HCT116 (cell line): ENCODE results near the gene EHD4. TPM values are rescaled to one million over a fixed set of nuclear protein-coding genes. Genes with fewer than 3 reads are reported as not detected.

Source experiments
- ATAC-seq: fragments of 200-7000 bp; cut with Tn5 transposase; 2 replicates; pipeline ENCODE4 v1.9.1; 2020; ENCODE audit warnings: mild to moderate bottlenecking, moderate library complexity
- BruUV-seq: library from RNA; stranded (reverse); fragments of 400-500 nt; replicated peaks from 2 replicates; lab custom pipeline; 2021; lab: Mats Ljungman, UMichigan
- CTCF ChIA-PET: fragments of 300-600 bp; sonication (Branson Sonifier 250); formaldehyde crosslinking; loops from one replicate; lab custom pipeline; 2021; ENCODE audit warnings: antibody characterized with exemption; lab: Charles Lee
- POLR2A ChIA-PET: fragments of 300-600, 350-600 bp; sonication (Branson Sonifier 250); formaldehyde crosslinking; loops from one replicate; lab custom pipeline; 2021; ENCODE audit warnings: antibody characterized with exemption; lab: Charles Lee
- RAD21 ChIA-PET, 2 experiments: fragments of 300-600 bp; sonication (Branson Sonifier 250); formaldehyde crosslinking; loops; one replicate each; lab custom pipeline; 2023; ENCODE audit warnings: low total read pairs in 2 of 2; ENCODE audit not compliant: uncharacterized antibody in 2 of 2, unreplicated experiment in 2 of 2, low non-redundant PET in 1 of 2; lab: Charles Lee
- DNase-seq: peaks from one replicate; pipeline ENCODE4 v3.0.0-alpha.2; 2010; ENCODE audit warnings: low read depth, low spot score
- H2AFZ ChIP-seq: fragments of 200-600 bp; shearing (Covaris generic), sonication (generic); 2 replicates; pipeline ENCODE4 v1.6.1; 2017; ENCODE audit warnings: low read depth, mixed run types, mixed read lengths, antibody characterized with exemption, low read length; ENCODE audit not compliant: poor library complexity, severe bottlenecking
- H3K27ac ChIP-seq: 2 replicates; pipeline ENCODE4 v1.5.1; 2012; ENCODE audit warnings: low read depth, low read length
- H3K27me3 ChIP-seq: fragments of 200-600 bp; sonication (generic); 2 replicates; pipeline ENCODE4 v1.6.1; 2016; ENCODE audit warnings: mixed run types, low read length, mixed read lengths; ENCODE audit not compliant: insufficient read depth
- H3K36me3 ChIP-seq, 2 experiments: fragments of 200-500 bp in 1 of 2; fragments of 200-600 bp in 1 of 2; sonication (Bioruptor generic) in 1 of 2; sonication (generic) in 1 of 2; 2 replicates each; pipeline versions ENCODE4 v1.5.1 to v1.6.1; 2014 to 2016; ENCODE audit warnings: low read length in 2 of 2, inconsistent platforms in 1 of 2, mixed read lengths in 1 of 2, mixed run types in 1 of 2; ENCODE audit not compliant: insufficient read depth in 2 of 2, control insufficient read depth in 1 of 2
- H3K4me1 ChIP-seq, 2 experiments: fragments of 200-600 bp in 1 of 2; sonication (generic) in 1 of 2; 2 replicates each; pipeline versions ENCODE4 v1.5.1 to v1.6.1; 2012 to 2017; ENCODE audit warnings: low read length in 2 of 2, inconsistent platforms in 1 of 2, mild to moderate bottlenecking in 1 of 2, mixed read lengths in 1 of 2, mixed run types in 1 of 2, moderate library complexity in 1 of 2; ENCODE audit not compliant: insufficient read depth in 2 of 2, control insufficient read depth in 1 of 2
- H3K4me2 ChIP-seq: fragments of 200-600 bp; sonication (generic); 2 replicates; pipeline ENCODE4 v1.6.1; 2017; ENCODE audit warnings: mixed run types, low read length, mixed read lengths
- H3K4me3 ChIP-seq, 2 experiments: fragments of 200-600 bp in 1 of 2; sonication (generic) in 1 of 2; replicated peaks in 1 of 2; 2 replicates each; pipeline ENCODE4 v1.5.1; 2011 to 2016; ENCODE audit warnings: low read length in 2 of 2, control low read depth in 1 of 2, low read depth in 1 of 2, mild to moderate bottlenecking in 1 of 2, mixed read lengths in 1 of 2, mixed run types in 1 of 2
- H3K79me2 ChIP-seq: fragments of 200-600 bp; sonication (generic); 2 replicates; pipeline ENCODE4 v1.6.1; 2017; ENCODE audit warnings: mild to moderate bottlenecking, mixed run types, low read length, moderate library complexity, mixed read lengths; ENCODE audit not compliant: insufficient read depth
- H3K9ac ChIP-seq: fragments of 200-600 bp; sonication (generic); 2 replicates; pipeline ENCODE4 v1.6.1; 2016; ENCODE audit warnings: low read length, mixed read lengths
- H3K9me2 ChIP-seq: fragments of 200-600 bp; sonication (generic), shearing (Covaris generic); 2 replicates; pipeline ENCODE4 v1.6.1; 2017; ENCODE audit warnings: mixed run types, mild to moderate bottlenecking, moderate library complexity; ENCODE audit not compliant: insufficient read depth
- H3K9me3 ChIP-seq, 2 experiments: fragments of 200-500 bp in 1 of 2; fragments of 200-600 bp in 1 of 2; sonication (Bioruptor generic) in 1 of 2; sonication (generic) in 1 of 2; 2 replicates each; pipeline ENCODE4 v1.6.1; 2014 to 2017; ENCODE audit warnings: low read length in 2 of 2, mixed read lengths in 2 of 2, inconsistent platforms in 1 of 2, low read depth in 1 of 2, mild to moderate bottlenecking in 1 of 2, mixed run types in 1 of 2, moderate library complexity in 1 of 2; ENCODE audit not compliant: control insufficient read depth in 1 of 2, insufficient read depth in 1 of 2
- H4K20me1 ChIP-seq: fragments of 200-600 bp; sonication (generic), shearing (Covaris generic); 2 replicates; pipeline ENCODE4 v1.6.1; 2017; ENCODE audit warnings: mixed run types, mild to moderate bottlenecking, moderate library complexity; ENCODE audit not compliant: insufficient read depth
- CEBPB ChIP-seq: IDR thresholded peaks from 2 replicates; pipeline ENCODE4 v1.6.1; 2012; ENCODE audit warnings: low read depth
- CTCF ChIP-seq, 3 experiments: fragments of 200-600 bp in 1 of 3; sonication (generic) in 1 of 3; IDR thresholded peaks in 2 of 3; conservative IDR thresholded peaks in 1 of 3; 2 replicates each; pipeline ENCODE4 v1.5.1; 2012 to 2017; ENCODE audit warnings: low read depth in 2 of 3, low read length in 2 of 3, antibody characterized with exemption in 1 of 3, borderline replicate concordance in 1 of 3, control low read depth in 1 of 3, mild to moderate bottlenecking in 1 of 3, mixed read lengths in 1 of 3, mixed run types in 1 of 3, moderate library complexity in 1 of 3; ENCODE audit not compliant: insufficient read depth in 1 of 3
- EGR1 ChIP-seq: IDR thresholded peaks from 2 replicates; pipeline ENCODE4 v1.6.1; 2012; ENCODE audit warnings: low read depth
- ELF1 ChIP-seq: IDR thresholded peaks from 2 replicates; pipeline ENCODE4 v1.6.1; 2012; ENCODE audit warnings: low read depth, borderline replicate concordance
- EZH2 ChIP-seq: fragments of 200-600 bp; sonication (generic); IDR thresholded peaks from 2 replicates; pipeline ENCODE4 v1.6.1; 2017; ENCODE audit warnings: antibody characterized with exemption, mixed run types
- FOSL1 ChIP-seq: IDR thresholded peaks from 2 replicates; pipeline ENCODE4 v1.6.1; 2012; ENCODE audit warnings: low read depth
- JUND ChIP-seq: IDR thresholded peaks from 2 replicates; pipeline ENCODE4 v1.6.1; 2012
- RAD21 ChIP-seq: IDR thresholded peaks from 2 replicates; pipeline ENCODE4 v1.6.1; 2012; ENCODE audit warnings: low read depth, mild to moderate bottlenecking
- REST ChIP-seq: IDR thresholded peaks from 2 replicates; pipeline ENCODE4 v1.6.1; 2012; ENCODE audit warnings: low read depth
- SIN3A ChIP-seq: IDR thresholded peaks from 2 replicates; pipeline ENCODE4 v1.6.1; 2012; ENCODE audit warnings: low read depth
- SP1 ChIP-seq: IDR thresholded peaks from 2 replicates; pipeline ENCODE4 v1.6.1; 2012; ENCODE audit warnings: low read depth
- SRF ChIP-seq: IDR thresholded peaks from 2 replicates; pipeline ENCODE4 v1.6.1; 2012; ENCODE audit warnings: low read depth
- ZFX ChIP-seq: fragments of 450-650 bp; IDR thresholded peaks from 2 replicates; pipeline ENCODE4 v1.6.1; 2017
- ZNF274 ChIP-seq: fragments of 200-500 bp; sonication (Bioruptor generic); IDR thresholded peaks from 2 replicates; pipeline ENCODE4 v1.6.1; 2014; ENCODE audit warnings: mild to moderate bottlenecking, low read depth, low read length, inconsistent platforms
- intact Hi-C: fragments of 100-400 bp; cut with micrococcal nuclease; formaldehyde crosslinking; loops from 2 replicates; pipeline ENCODE4 v1.10.0; 2022
- total RNA-seq: library from RNA; stranded (reverse); gene quantifications from one replicate; pipeline ENCODE4 v1.2.1, GENCODE V29; 2021; ENCODE audit not compliant: unreplicated experiment
- TF ChIP-seq, protein P1 (sequence below): IDR thresholded peaks from 2 replicates; pipeline ENCODE4 v1.6.1; 2012

EHD4 gene
- total RNA-seq, 1 experiment from 2014 or later, result 28.0 TPM

GRCh38 chr15:41994171-41994650 is 21.9 kb upstream of the EHD4 start:
- no peak for ATAC-seq
- no peak for TF ChIP-seq ZFX
- no peak for TF ChIP-seq EZH2
- TF ChIP-seq ELF1, result no peak
- no peak for TF ChIP-seq SP1
- TF ChIP-seq SIN3A, result no peak
- TF ChIP-seq RAD21, result no peak
- TF ChIP-seq, protein P1, sequence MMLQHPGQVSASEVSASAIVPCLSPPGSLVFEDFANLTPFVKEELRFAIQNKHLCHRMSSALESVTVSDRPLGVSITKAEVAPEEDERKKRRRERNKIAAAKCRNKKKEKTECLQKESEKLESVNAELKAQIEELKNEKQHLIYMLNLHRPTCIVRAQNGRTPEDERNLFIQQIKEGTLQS, result no peak
- no peak for TF ChIP-seq CTCF (IDR thresholded peaks at IDR 0.05 in 2 of 3, conservative IDR thresholded peaks at IDR 0.05 in 1 of 3; ENCODE audit: borderline replicate concordance in 1 of 3, insufficient read depth in 1 of 3, low read depth in 2 of 3, low read length in 2 of 3)
- no peak for TF ChIP-seq SRF
- TF ChIP-seq EGR1, result no peak
- TF ChIP-seq ZNF274, result no peak
- TF ChIP-seq CEBPB, result no peak
- TF ChIP-seq REST, result no peak
- no peak for TF ChIP-seq FOSL1
- TF ChIP-seq JUND, result no peak
- TF ChIP-seq, all 23 proteins: peak for 0
- Histone ChIP-seq H3K4me1 (no peaks in the 10 kb centered on the region), H3K9ac (no peak overlapping the region), H3K9me3 (no peaks in the 10 kb centered on the region), H3K27ac (no peak overlapping the region), H4K20me1 (no peaks in the 10 kb centered on the region), H3K27me3 (no peaks in the 10 kb centered on the region), H3K36me3 (no peaks in the 10 kb centered on the region), H3K9me2 (no peaks in the 10 kb centered on the region), H3K79me2 (no peaks in the 10 kb centered on the region), H3K4me3 (no peak overlapping the region), H3K4me2 (no peak overlapping the region), H2AFZ (no peak overlapping the region)
- CTCF ChIA-PET, result interaction anchor here (0.6 to 1.8 kb wide), 3 partner anchors 63 to 381 kb away, joined by 3 to 7 read pairs (median 5); no protein-coding TSS in a partner anchor
- POLR2A ChIA-PET, result interaction anchor here (1.3 kb wide), 1 partner anchor 63 kb away, joined by 4 read pairs; no protein-coding TSS in a partner anchor
- DNase-seq, result no peak
- RAD21 ChIA-PET, result no interaction called here
- no TSS peak for BruUV-seq
- intact Hi-C loops, result no loop called here
